H9 (cell line): ENCODE data around the gene SMYD1. TPM values are rescaled to one million over a fixed set of nuclear protein-coding genes. Genes with fewer than 3 reads are reported as not detected.

Source experiments
- DNase-seq: peaks from one replicate; pipeline ENCODE4 v3.0.0-alpha.2; 2017
- H2AFZ ChIP-seq: one replicate; pipeline ENCODE4 v1.6.1; 2013; ENCODE audit warnings: mild to moderate bottlenecking, low read length, control low read depth, moderate library complexity
- H2AK5ac ChIP-seq: 2 replicates; pipeline ENCODE4 v1.6.1; 2013; ENCODE audit warnings: low read length, control low read depth, mixed read lengths; ENCODE audit not compliant: insufficient read length
- H2BK120ac ChIP-seq: one replicate; pipeline ENCODE4 v1.6.1; 2013; ENCODE audit warnings: low read depth, mild to moderate bottlenecking, low read length, control low read depth, inconsistent platforms; ENCODE audit not compliant: poor library complexity, severe bottlenecking
- H2BK12ac ChIP-seq: 2 replicates; pipeline ENCODE4 v1.6.1; 2013; ENCODE audit warnings: low read length, control low read depth, mixed read lengths, low read depth; ENCODE audit not compliant: insufficient read length
- H2BK15ac ChIP-seq: 2 replicates; pipeline ENCODE4 v1.6.1; 2013; ENCODE audit warnings: low read depth, low read length, control low read depth
- H2BK20ac ChIP-seq: one replicate; pipeline ENCODE4 v1.6.1; 2013; ENCODE audit warnings: low read depth, mild to moderate bottlenecking, low read length, control low read depth, inconsistent platforms; ENCODE audit not compliant: poor library complexity, severe bottlenecking
- H2BK5ac ChIP-seq: 2 replicates; pipeline ENCODE4 v1.6.1; 2013; ENCODE audit warnings: low read length, control low read depth, mixed read lengths; ENCODE audit not compliant: insufficient read length
- H3K14ac ChIP-seq: 2 replicates; pipeline ENCODE4 v1.6.1; 2013; ENCODE audit warnings: low read length, control low read depth; ENCODE audit not compliant: insufficient read depth
- H3K18ac ChIP-seq: 2 replicates; pipeline ENCODE4 v1.6.1; 2013; ENCODE audit warnings: low read depth, mild to moderate bottlenecking, mixed read lengths, low read length, control low read depth; ENCODE audit not compliant: insufficient read length
- H3K23ac ChIP-seq: 2 replicates; pipeline ENCODE4 v1.6.1; 2013; ENCODE audit warnings: low read length, control low read depth, mixed read lengths, low read depth; ENCODE audit not compliant: insufficient read length
- H3K23me2 ChIP-seq: 2 replicates; pipeline ENCODE4 v1.6.1; 2013; ENCODE audit warnings: low read depth, mild to moderate bottlenecking, mixed read lengths, low read length, control low read depth; ENCODE audit not compliant: insufficient read length, poor library complexity, severe bottlenecking
- H3K27ac ChIP-seq: 2 replicates; pipeline ENCODE4 v1.5.1; 2013; ENCODE audit warnings: low read length, control low read depth, mixed read lengths, low read depth; ENCODE audit not compliant: insufficient read length
- H3K27me3 ChIP-seq: 2 replicates; pipeline ENCODE4 v1.6.1; 2013; ENCODE audit warnings: low read length, control low read depth, inconsistent platforms; ENCODE audit not compliant: insufficient read depth
- H3K4ac ChIP-seq: 2 replicates; pipeline ENCODE4 v1.6.1; 2013; ENCODE audit warnings: low read depth, mild to moderate bottlenecking, control low read depth, inconsistent platforms, low read length, moderate library complexity
- H3K4me1 ChIP-seq: 2 replicates; pipeline ENCODE4 v1.6.1; 2013; ENCODE audit warnings: low read length, control low read depth, inconsistent platforms; ENCODE audit not compliant: insufficient read depth
- H3K4me2 ChIP-seq: 2 replicates; pipeline ENCODE4 v1.6.1; 2013; ENCODE audit warnings: low read length, control low read depth, mixed read lengths; ENCODE audit not compliant: insufficient read length, insufficient read depth
- H3K56ac ChIP-seq: 2 replicates; pipeline ENCODE4 v1.6.1; 2013; ENCODE audit warnings: low read depth, mild to moderate bottlenecking, mixed read lengths, low read length, control low read depth; ENCODE audit not compliant: insufficient read length
- H3K79me1 ChIP-seq: 2 replicates; pipeline ENCODE4 v1.6.1; 2013; ENCODE audit warnings: low read depth, mild to moderate bottlenecking, moderate library complexity, low read length, control low read depth, inconsistent platforms; ENCODE audit not compliant: insufficient read depth, poor library complexity, severe bottlenecking
- H3K79me2 ChIP-seq: 2 replicates; pipeline ENCODE4 v1.6.1; 2013; ENCODE audit warnings: low read length, control low read depth, inconsistent platforms; ENCODE audit not compliant: insufficient read depth
- H3K9ac ChIP-seq: 2 replicates; pipeline ENCODE4 v1.6.1; 2013; ENCODE audit warnings: low read length, control low read depth, mixed read lengths; ENCODE audit not compliant: insufficient read length; ENCODE audit errors: extremely low read depth
- H3K9me3 ChIP-seq: one replicate; pipeline ENCODE4 v1.6.1; 2013; ENCODE audit warnings: low read depth, low read length, inconsistent platforms; ENCODE audit not compliant: control insufficient read depth
- H3T11ph ChIP-seq: one replicate; pipeline ENCODE4 v1.6.1; 2013; ENCODE audit warnings: mild to moderate bottlenecking, low read length, control low read depth, inconsistent platforms
- H4K20me1 ChIP-seq: one replicate; pipeline ENCODE4 v1.6.1; 2013; ENCODE audit not compliant: control insufficient read depth, insufficient read length, insufficient read depth
- H4K5ac ChIP-seq: 2 replicates; pipeline ENCODE4 v1.6.1; 2013; ENCODE audit warnings: low read depth, mild to moderate bottlenecking, mixed read lengths, low read length, control low read depth; ENCODE audit not compliant: insufficient read length
- H4K8ac ChIP-seq: replicated peaks from 2 replicates; pipeline ENCODE4 v1.6.1; 2013; ENCODE audit warnings: low read length, control low read depth, mixed read lengths, low read depth; ENCODE audit not compliant: insufficient read length
- H4K91ac ChIP-seq: 2 replicates; pipeline ENCODE4 v1.6.1; 2013; ENCODE audit warnings: low read depth, mild to moderate bottlenecking, moderate library complexity, mixed read lengths, low read length, control low read depth; ENCODE audit not compliant: insufficient read length
- H3K27ac Mint-ChIP-seq, 3 experiments: 2 replicates in 2 of 3; 3 replicates in 1 of 3; pipeline ENCODE4 v1.8.0; 2020 to 2021; ENCODE audit warnings: mixed read lengths in 3 of 3, mild to moderate bottlenecking in 1 of 3, moderate library complexity in 1 of 3
- H3K27me3 Mint-ChIP-seq: 2 replicates; pipeline ENCODE4 v1.8.0; 2021; ENCODE audit warnings: low read depth, mild to moderate bottlenecking, moderate library complexity, mixed read lengths
- H3K36me3 Mint-ChIP-seq, 3 experiments: 2 replicates in 2 of 3; 3 replicates in 1 of 3; pipeline ENCODE4 v1.8.0; 2020 to 2021; ENCODE audit warnings: low read depth in 3 of 3, mixed read lengths in 3 of 3; ENCODE audit not compliant: insufficient read depth in 1 of 3
- H3K4me1 Mint-ChIP-seq, 2 experiments: 2 replicates each; pipeline ENCODE4 v1.8.0; 2020; ENCODE audit warnings: mixed read lengths in 2 of 2
- H3K4me3 Mint-ChIP-seq, 2 experiments: 2 replicates in 1 of 2; 3 replicates in 1 of 2; pipeline ENCODE4 v1.8.0; 2020 to 2021; ENCODE audit warnings: mild to moderate bottlenecking in 2 of 2, mixed read lengths in 2 of 2, moderate library complexity in 1 of 2
- H3K9me3 Mint-ChIP-seq, 2 experiments: 2 replicates in 1 of 2; 3 replicates in 1 of 2; pipeline ENCODE4 v1.8.0; 2020; ENCODE audit warnings: mild to moderate bottlenecking in 2 of 2, mixed read lengths in 2 of 2, moderate library complexity in 1 of 2
- CTCF ChIP-seq: fragments of 200-600 bp; sonication (generic); conservative IDR thresholded peaks from 3 replicates; pipeline ENCODE4 v1.8.0; 2021; ENCODE audit warnings: antibody characterized with exemption, mild to moderate bottlenecking
- WGBS: extraction: QIAGEN DNeasy Blood & Tissue Kit; methylation state at CpG from one replicate; pipeline ENCODE4 v1.1.7; 2013; ENCODE audit warnings: missing lambda C conversion rate, low lambda C conversion rate, mixed read lengths; ENCODE audit not compliant: insufficient read length; ENCODE audit errors: extremely low coverage; 5-methylcytosine and 5-hydroxymethylcytosine counted together
- total RNA-seq: library from RNA; stranded (reverse); gene quantifications from 2 replicates; pipeline ENCODE4 v1.2.1, GENCODE V29; 2021

Gene SMYD1
- total RNA-seq, 1 experiment from 2014 or later, result not detected

- WGBS, result no CpG with 5 or more reads among the region's 5 CpGs
- H3K4me1 Mint-ChIP-seq, result peaks cover 22 to 39% of the 10 kb centered on the region in 2 experiments
- TF ChIP-seq CTCF, result no peak
These were observed 29.1 kb downstream of the SMYD1 start for GRCh38 chr2:88096708-88097107.

More at GRCh38 chr2:88096708-88097107, 29.1 kb downstream of the SMYD1 start:
- no peak overlapping the region for H2BK120ac ChIP-seq
- no peak overlapping the region for H2BK20ac ChIP-seq
- H2BK5ac ChIP-seq, result no peak overlapping the region
- H3K36me3 Mint-ChIP-seq, result no peaks in the 10 kb centered on the region
- no peak overlapping the region for H4K91ac ChIP-seq
- no peak overlapping the region for H3K27ac ChIP-seq
- no peak overlapping the region for H2BK15ac ChIP-seq
- no peak overlapping the region for H3K18ac ChIP-seq
- no peak overlapping the region for H3K4me3 Mint-ChIP-seq
- no peaks in the 10 kb centered on the region for H3K79me1 ChIP-seq
- H3K27ac Mint-ChIP-seq, result no peak overlapping the region
- no peaks in the 10 kb centered on the region for H3K9me3 Mint-ChIP-seq
- H4K20me1 ChIP-seq, result no peaks in the 10 kb centered on the region
- H3K4me2 ChIP-seq, result no peak overlapping the region
- no peaks in the 10 kb centered on the region; the same call in 1 of the 2 replicates for H3K4me1 ChIP-seq
- no peaks in the 10 kb centered on the region for H3K27me3 Mint-ChIP-seq
- H3K23me2 ChIP-seq, result no peaks in the 10 kb centered on the region
- H4K8ac ChIP-seq, result no peak overlapping the region
- H3K4ac ChIP-seq, result no peak overlapping the region
- no peak overlapping the region for H3K23ac ChIP-seq
- no peaks in the 10 kb centered on the region for H3K27me3 ChIP-seq
- no peak for DNase-seq
- H2AFZ ChIP-seq, result no peak overlapping the region
- no peaks in the 10 kb centered on the region for H3K79me2 ChIP-seq
- no peak overlapping the region for H3T11ph ChIP-seq
- no peak overlapping the region for H3K56ac ChIP-seq
- no peak overlapping the region for H3K14ac ChIP-seq
- no peak overlapping the region for H2AK5ac ChIP-seq
- H4K5ac ChIP-seq, result no peak overlapping the region
- no peaks in the 10 kb centered on the region for H3K9me3 ChIP-seq
- no peak overlapping the region for H3K9ac ChIP-seq
- no peak overlapping the region for H2BK12ac ChIP-seq
